ENCODE results near the gene JUNB.

Gene JUNB

GRCh38 chr19:12833418-12833737, 42.1 kb downstream of the JUNB start:
- CTCF ChIA-PET: interaction anchor here (1.1 to 2.9 kb wide), 3 partner anchors 14 to 94 kb away, joined by 3 to 20 read pairs (median 5); no protein-coding TSS in a partner anchor
- DNase-seq (ENCODE audit: extremely low spot score): no peak
- POLR2A ChIA-PET: no interaction called here
- TF ChIP-seq, protein P1, sequence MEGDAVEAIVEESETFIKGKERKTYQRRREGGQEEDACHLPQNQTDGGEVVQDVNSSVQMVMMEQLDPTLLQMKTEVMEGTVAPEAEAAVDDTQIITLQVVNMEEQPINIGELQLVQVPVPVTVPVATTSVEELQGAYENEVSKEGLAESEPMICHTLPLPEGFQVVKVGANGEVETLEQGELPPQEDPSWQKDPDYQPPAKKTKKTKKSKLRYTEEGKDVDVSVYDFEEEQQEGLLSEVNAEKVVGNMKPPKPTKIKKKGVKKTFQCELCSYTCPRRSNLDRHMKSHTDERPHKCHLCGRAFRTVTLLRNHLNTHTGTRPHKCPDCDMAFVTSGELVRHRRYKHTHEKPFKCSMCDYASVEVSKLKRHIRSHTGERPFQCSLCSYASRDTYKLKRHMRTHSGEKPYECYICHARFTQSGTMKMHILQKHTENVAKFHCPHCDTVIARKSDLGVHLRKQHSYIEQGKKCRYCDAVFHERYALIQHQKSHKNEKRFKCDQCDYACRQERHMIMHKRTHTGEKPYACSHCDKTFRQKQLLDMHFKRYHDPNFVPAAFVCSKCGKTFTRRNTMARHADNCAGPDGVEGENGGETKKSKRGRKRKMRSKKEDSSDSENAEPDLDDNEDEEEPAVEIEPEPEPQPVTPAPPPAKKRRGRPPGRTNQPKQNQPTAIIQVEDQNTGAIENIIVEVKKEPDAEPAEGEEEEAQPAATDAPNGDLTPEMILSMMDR (IDR thresholded peaks at IDR 0.05; ENCODE audit: control extremely low read depth, extremely low read depth, low read depth, missing control alignments): no peak

DNA sequence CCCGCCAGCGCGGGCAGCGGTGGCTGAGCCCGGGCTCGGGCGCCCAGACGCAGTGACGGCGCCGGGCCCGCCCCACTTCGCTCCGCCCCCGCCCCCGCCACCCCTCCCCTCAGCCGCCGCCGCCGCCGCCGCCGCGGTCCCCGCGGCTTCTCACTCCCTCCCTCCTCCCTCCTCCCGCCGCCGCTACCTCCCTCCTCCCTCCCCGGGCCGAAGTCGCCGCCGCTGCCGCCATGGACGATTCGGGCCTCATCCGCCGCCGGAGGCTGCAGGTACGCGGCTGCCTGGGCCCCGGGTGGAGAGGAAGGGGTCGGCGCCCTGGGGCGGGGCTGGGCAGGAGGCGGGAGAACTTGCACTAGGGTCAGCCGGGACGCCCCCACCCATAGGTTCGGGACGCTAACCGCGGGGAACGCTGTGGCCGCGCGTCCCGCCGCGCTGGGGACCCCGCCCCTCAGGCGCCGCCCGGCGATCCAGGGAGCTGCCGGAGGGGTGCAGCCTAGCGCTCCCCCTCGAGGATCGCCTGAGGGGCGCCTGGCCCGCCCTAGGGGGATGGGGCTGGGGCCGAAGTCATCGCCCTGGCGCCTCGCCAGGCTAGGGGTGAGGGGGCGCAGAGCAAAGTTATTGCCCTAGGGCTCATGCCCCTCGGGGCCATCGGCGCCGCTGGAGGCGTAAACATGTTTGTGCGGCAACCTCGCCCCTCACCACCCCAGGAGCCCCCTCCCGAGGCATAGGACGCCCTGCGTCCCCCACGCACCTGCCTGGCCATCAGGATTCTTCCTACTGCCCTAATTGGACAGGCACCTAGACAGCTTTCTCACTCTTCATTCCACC, 42.7 kb downstream of the JUNB start:
- TF ChIP-seq, protein P1 (IDR thresholded peaks at IDR 0.05; ENCODE audit: control extremely low read depth, extremely low read depth, low read depth, missing control alignments): no peak
- DNase-seq (ENCODE audit: extremely low spot score): peak; percentile 69
- ChIA-PET POLR2A (no interaction called here), CTCF (interaction anchor here (1.0 to 3.9 kb wide), 7 partner anchors 14 to 131 kb away, joined by 3 to 20 read pairs (median 4); no protein-coding TSS in a partner anchor)

- CTCF ChIA-PET: interaction anchor here (1.0 to 3.9 kb wide), 7 partner anchors 13 to 131 kb away, joined by 3 to 20 read pairs (median 4); no protein-coding TSS in a partner anchor
- TF ChIP-seq, protein P1 (IDR thresholded peaks at IDR 0.05; ENCODE audit: control extremely low read depth, extremely low read depth, low read depth, missing control alignments): no peak
- DNase-seq (ENCODE audit: extremely low spot score): no peak
- POLR2A ChIA-PET: no interaction called here
Observed at GRCh38 chr19:12834566-12834943, 43.3 kb downstream of the JUNB start, which contains the start of gene RTBDN. Gene RTBDN (minus strand): TSS chr19:12834579. CDS start chr19:12829979, 4,600 bp downstream.

GRCh38 chr19:12834976-12835757, 43.9 kb downstream of the JUNB start:
- TF ChIP-seq, protein P1 (IDR thresholded peaks at IDR 0.05; ENCODE audit: control extremely low read depth, extremely low read depth, low read depth, missing control alignments): no peak
- no peak for DNase-seq (ENCODE audit: extremely low spot score)
- CTCF ChIA-PET: interaction anchor here (1.0 to 3.9 kb wide), 4 partner anchors 13 to 75 kb away, joined by 3 to 20 read pairs (median 11); no protein-coding TSS in a partner anchor
- POLR2A ChIA-PET: no interaction called here

DNA sequence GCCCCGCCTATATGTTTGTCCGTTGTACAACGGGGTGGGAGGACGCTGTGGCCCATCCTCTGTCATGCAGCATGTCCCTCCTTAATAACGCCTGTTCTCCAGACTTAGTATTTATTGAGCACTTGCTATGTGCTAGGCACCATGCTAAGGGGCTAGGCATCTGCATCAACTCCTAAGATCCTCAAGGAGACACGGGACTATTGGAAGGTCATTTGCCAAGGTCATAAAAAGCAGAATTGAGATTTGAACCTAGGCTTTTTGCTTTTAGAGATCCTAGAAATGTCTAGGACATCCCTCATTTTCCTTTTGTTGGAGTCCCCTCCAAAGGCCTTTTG, 45.2 kb downstream of the JUNB start:
- TF ChIP-seq, protein P1 (IDR thresholded peaks at IDR 0.05; ENCODE audit: control extremely low read depth, extremely low read depth, low read depth, missing control alignments): no peak
- CTCF ChIA-PET: interaction anchor here (0.6 to 3.9 kb wide), 7 partner anchors 11 to 129 kb away, joined by 3 to 18 read pairs (median 4); no protein-coding TSS in a partner anchor
- no peak for DNase-seq (ENCODE audit: extremely low spot score)
- POLR2A ChIA-PET: no interaction called here

DNA sequence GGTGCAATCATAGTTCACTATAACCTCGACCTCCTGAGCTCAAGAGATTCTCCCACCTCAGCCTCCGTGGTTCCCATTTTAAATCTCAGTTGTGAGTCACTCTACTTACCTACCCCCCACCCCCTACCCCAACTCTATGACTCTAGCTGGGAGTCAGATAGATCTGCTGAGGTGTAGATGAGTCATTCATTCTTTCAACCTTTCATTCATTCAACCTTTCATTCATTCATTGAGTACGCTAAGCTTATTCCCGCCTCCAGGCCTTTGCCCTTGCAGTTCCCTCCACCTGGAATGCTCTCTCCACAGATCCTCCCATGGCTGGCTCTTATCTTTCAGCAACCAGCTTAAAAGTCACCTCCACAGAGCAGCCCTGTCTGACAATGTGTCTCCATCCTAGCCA, 45.9 kb downstream of the JUNB start:
- no peak for DNase-seq (ENCODE audit: extremely low spot score)
- POLR2A ChIA-PET: no interaction called here
- CTCF ChIA-PET: interaction anchor here (0.6 to 3.9 kb wide), 11 partner anchors 10 to 128 kb away, joined by 3 to 18 read pairs (median 4); partner anchors contain the start of gene DNASE2
- TF ChIP-seq, protein P1 (IDR thresholded peaks at IDR 0.05; ENCODE audit: control extremely low read depth, extremely low read depth, low read depth, missing control alignments): no peak
